CD4-positive, alpha-beta T cell treated with Interleukin-21 for 1 hour (primary cell): ENCODE measurements around the gene HOXA13.

Experiments used
- DNase-seq: peaks from one replicate; pipeline ENCODE4 v3.0.0-alpha.2; 2020

The HOXA13 gene

GRCh38 chr7:27191833-27192545, 7.9 kb downstream of the HOXA13 start:
- no peak for DNase-seq

DNA sequence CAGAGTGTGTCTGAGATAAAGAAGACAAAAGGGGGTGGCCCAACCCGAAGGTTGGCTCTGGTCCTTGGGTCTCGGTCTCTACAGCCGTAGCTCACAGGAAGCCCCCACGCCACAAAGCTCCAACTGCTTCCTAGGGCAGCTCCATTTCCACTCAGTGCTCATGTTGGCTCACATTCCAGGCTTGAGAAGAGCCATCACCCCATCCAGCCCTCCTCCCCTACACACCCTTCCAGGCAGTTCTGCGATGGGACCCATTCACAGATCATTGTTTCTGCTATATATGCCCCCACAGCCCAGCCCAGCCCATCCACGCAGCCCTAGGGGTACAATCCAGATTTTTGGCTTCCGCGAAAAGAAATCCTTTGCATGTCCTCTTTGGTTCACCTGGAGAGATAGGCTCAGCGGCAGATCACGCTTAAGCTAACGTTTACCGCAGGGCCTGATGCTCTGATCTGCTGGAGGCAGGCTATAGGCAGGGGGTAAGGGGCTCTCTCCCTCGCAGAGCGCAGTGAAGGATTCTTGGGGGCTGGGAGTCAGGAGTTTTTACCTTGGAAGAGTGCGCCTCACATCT, 8.6 kb downstream of the HOXA13 start:
- DNase-seq = no peak

DNA sequence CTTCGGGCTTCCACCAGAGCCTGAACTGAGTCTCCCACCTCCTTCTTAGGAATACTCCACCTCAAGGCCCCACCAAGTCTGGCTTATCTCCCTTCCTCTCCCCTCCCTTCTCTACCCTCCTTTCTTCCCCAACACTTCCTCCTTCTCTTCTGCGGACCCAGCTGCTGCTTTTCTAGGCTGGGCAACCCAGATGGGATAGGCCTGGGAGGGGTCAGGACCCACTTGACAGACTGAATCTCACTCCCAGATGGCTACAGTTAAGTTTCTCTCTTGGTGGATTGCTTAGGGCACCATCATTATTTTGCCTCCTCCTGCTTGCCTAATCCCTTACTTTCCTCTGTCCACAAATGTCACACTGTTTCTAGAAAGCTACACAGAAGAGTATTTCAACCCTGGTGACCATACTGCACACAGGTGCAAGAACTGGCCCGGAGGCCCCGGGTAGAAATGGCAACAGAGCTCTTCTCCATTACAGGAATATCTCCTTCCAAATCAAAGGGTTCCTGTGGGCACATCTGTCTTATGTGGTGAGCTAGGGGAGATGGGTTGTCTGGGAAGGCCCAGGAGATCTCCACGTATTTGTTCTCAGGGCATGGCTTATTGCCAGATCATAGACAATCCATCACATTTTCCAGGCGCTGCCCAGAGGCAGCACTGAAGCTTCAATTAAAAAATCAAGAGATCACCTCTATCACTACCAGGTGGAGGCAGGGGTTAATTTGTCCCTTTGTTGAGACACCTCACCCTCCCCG, 9.7 kb downstream of the HOXA13 start:
- no peak for DNase-seq

GRCh38 chr7:27189295-27189996, 10.4 kb downstream of the HOXA13 start:
- no peak for DNase-seq

GRCh38 chr7:27188386-27189294, 11.3 kb downstream of the HOXA13 start:
- DNase-seq = peak; percentile 39

DNA sequence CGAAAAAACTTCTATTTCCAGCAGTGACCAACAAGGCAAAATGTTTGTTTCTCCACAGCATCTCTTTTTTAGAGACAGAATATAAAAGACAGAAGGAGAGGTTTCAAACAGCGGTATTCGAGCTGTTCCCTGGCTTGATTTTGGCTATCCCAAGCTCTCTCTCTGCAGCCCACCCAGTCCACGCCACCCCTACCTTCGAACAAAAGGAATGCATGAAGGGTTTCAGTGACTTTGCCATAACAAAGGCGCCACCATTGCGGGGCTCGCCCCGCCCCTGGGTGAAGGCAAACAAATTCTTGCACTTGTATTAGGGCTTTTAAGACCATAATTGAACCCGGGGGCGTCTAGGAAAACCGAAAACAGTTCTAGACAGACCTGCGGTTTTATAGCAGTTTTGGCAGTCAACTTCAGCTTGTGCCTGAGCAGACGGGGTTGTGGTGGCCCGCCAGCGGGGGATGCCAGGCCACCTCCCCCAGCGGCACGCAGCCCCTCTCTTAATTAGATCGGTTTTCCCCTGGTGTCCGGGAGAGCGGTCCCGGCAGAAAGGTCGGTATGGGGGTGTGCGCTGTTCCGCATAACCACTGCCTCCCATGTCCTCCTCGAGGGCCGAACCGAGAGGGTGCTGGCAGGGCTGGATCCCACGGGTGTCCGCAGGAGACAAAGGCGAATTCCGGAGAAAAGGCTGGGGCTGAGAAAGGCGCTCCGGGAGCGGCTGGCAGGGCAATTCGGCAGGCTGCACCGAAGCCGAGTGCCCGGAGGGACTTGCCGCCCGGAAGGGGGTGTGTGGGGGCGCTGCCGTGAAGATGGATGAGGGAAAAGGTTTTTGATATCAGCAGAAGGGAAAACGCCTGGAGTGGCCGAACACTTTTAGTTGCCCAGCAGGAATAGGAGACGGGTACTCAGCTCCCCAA, 12.2 kb downstream of the HOXA13 start:
- no peak for DNase-seq

- no peak for DNase-seq
Observed at GRCh38 chr7:27186668-27187474, 13.0 kb downstream of the HOXA13 start.

DNA sequence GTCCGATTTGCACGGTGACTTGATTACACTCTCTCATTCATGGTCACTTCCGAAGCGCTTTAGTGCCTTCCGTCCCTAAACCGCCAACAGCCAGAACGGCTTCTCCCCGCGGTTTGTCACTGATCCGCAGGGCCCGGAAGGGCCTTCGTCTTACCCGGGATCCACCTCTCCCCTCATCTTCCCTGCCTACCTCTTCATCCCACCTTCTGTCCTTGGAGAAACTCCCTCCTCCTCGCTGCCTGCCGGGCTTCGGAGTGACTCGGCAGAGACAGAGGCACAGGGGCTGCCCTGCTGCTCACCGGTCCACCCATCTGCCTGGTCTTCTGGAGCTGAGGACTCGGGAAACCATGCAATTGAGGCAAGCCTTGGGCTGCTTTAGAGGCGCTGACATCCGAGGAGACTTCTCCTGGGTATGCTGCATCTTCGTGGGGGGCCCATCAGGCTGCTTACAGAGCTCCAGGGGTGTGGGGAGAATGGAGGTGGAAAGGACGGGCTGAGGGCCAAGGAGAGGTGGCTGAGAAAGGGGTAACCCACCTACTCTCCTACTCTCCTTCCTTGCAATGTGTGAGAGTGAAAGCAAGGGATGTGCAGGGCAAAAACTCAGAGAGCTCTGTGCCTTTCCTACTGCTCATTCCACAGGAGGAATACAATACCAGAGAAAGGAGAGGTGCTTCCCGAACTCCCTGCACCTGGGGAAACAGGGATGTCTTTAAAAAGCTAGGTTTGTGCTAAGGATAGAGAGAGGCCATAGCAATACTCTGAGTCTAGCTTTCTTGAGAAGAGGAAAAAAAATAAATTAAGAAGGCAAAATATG, 13.8 kb downstream of the HOXA13 start:
- DNase-seq = no peak

DNA sequence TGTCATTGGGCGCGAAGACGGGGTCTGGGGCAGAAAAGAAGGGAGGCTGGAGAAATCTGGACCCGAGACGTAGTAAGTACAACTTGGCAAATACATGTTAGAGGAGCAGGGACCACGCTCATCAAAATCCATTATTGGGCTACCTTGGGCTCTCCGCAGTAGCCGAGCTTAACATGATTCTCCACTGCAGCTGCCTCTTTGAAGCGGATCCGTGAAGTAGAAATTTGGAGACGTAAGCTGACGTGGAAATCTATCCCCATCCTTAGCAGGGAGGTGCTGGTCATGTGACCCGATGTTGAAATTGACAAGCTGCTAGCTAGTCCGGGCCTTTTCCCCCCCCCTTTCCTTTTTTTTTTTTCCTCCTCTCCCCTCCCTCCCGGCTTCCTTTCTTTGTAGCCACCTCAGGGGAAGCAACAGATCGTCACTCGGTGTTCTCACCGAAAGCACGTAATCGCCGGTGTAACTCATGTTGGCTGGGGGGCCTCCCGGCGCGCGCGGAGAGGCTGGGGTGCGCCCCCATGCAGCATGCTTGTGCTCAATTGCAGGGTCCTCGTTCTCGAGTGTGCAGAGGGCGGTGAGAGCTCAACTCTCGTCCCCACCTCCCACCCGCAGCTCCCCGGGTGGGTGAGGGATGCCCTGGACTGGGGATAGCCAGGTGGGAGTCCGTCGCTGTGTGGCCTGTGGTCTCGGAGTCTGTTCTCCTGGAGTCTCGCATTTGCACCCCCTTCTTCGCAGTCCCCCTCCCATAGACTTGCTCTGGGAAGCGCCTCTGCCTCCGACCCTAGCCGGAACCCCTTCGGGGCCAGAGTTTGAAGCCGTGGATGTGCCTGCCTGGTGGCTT, 14.7 kb downstream of the HOXA13 start, which contains the start of gene HOXA11:
Gene HOXA11 (minus strand): TSS at position 220 of the 841 bp plus-strand sequence. CDS start 88 bp downstream, at position 132.
- no peak for DNase-seq

- DNase-seq = no peak
Observed at GRCh38 chr7:27184337-27185012, 15.4 kb downstream of the HOXA13 start.

- no peak for DNase-seq
Observed at GRCh38 chr7:27183682-27184336, 16.1 kb downstream of the HOXA13 start.

GRCh38 chr7:27182861-27183681, 16.8 kb downstream of the HOXA13 start:
- DNase-seq = no peak

DNA sequence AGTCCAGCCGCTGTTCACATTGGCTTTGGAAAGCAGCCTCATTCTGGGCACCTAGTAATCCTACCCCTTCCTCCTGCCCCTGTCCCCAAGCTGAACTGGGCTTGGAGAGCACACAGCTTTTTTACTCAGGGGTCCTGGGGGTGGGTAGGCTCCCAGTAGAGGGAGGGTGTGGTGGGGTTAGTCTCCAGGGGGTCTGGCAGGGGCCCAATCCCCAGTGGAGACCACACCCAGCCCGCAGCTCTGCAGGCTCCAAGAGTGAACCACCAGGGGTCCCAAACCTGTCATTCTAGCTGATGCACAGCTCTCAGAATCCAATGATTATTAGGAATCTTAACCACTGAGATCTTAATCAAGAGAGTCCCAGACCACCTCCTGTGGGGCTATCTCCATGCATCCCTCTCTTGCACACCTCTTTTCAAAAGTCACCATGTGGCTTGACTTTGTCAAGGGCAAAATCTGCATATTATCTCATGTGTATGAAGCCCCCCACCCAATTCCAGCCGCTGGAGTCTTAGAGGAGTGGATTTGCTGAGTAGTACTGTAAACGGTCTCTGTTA, 17.5 kb downstream of the HOXA13 start:
- no peak for DNase-seq

- DNase-seq = no peak
Observed at GRCh38 chr7:27181795-27182275, 18.1 kb downstream of the HOXA13 start.
